ENCODE data around the gene RASEF.
"Not testable (repeated sequence)": the region's sequence is repeated elsewhere in the genome, so short reads cannot be mapped to it uniquely, and the experiment has no call there.

The RASEF gene

GRCh38 chr9:83062651-83063527 is at the start of gene RASEF:
Gene RASEF, minus strand, starts transcription at chr9:83063142. Its CDS starts 275 bp downstream, at chr9:83062867.
- no peak for DNase-seq

- DNase-seq = no peak
These were observed 48.2 kb upstream of the RASEF start for GRCh38 chr9:83111169-83111568.

- DNase-seq = no peak
These were observed 46.4 kb upstream of the RASEF start for GRCh38 chr9:83109296-83109695.

- no peak for DNase-seq
These were observed 45.3 kb upstream of the RASEF start for GRCh38 chr9:83108208-83108607.

- no peak for DNase-seq
These were observed 43.8 kb upstream of the RASEF start for GRCh38 chr9:83106772-83107171.

- no peak for DNase-seq
These were observed 43.3 kb upstream of the RASEF start for GRCh38 chr9:83106263-83106662.

GRCh38 chr9:83097633-83098032 is 34.7 kb upstream of the RASEF start:
- no peak for DNase-seq

GRCh38 chr9:83093311-83093710 is 30.4 kb upstream of the RASEF start:
- not testable (repeated sequence) for DNase-seq

- no peak for DNase-seq
These were observed 18.9 kb upstream of the RASEF start for GRCh38 chr9:83081846-83082245.

- DNase-seq = no peak
These were observed 18.1 kb upstream of the RASEF start for GRCh38 chr9:83081010-83081409.

- not testable (repeated sequence) for DNase-seq
These were observed 13.0 kb upstream of the RASEF start for GRCh38 chr9:83075932-83076331.

- not testable (repeated sequence) for DNase-seq
These were observed 9.6 kb upstream of the RASEF start for GRCh38 chr9:83072498-83072897.

GRCh38 chr9:83071626-83072025 is 8.7 kb upstream of the RASEF start:
- no peak for DNase-seq

- no peak for DNase-seq
These were observed 7.3 kb upstream of the RASEF start for GRCh38 chr9:83070261-83070660.

GRCh38 chr9:83069651-83070050 is 6.7 kb upstream of the RASEF start:
- no peak for DNase-seq

GRCh38 chr9:83068414-83068813 is 5.5 kb upstream of the RASEF start:
- no peak for DNase-seq

- DNase-seq = no peak
These were observed 4.6 kb upstream of the RASEF start for GRCh38 chr9:83067579-83067978.

GRCh38 chr9:83066771-83067170 is 3.8 kb upstream of the RASEF start:
- DNase-seq = no peak

GRCh38 chr9:83065233-83065632 is 2.3 kb upstream of the RASEF start:
- no peak for DNase-seq

GRCh38 chr9:83061990-83062650 is 822 bp downstream of the RASEF start:
- DNase-seq = no peak

- no peak for DNase-seq
These were observed 1.9 kb downstream of the RASEF start for GRCh38 chr9:83061036-83061435.

- DNase-seq = peak; percentile 11
These were observed 2.4 kb downstream of the RASEF start for GRCh38 chr9:83060556-83060955.

GRCh38 chr9:83059417-83059816 is 3.5 kb downstream of the RASEF start:
- no peak for DNase-seq

- no peak for DNase-seq
These were observed 6.0 kb downstream of the RASEF start for GRCh38 chr9:83056911-83057310.

All from NCI-H187 treated with DMSO at 0.1 percent for 48 hours (cell line).